ENCODE data around the gene OTX2. TPM values are rescaled to one million over a fixed set of nuclear protein-coding genes. Genes with fewer than 3 reads are reported as not detected.

OTX2 gene
- total RNA-seq, 1 experiment from 2014 or later = 30.1 TPM

DNA sequence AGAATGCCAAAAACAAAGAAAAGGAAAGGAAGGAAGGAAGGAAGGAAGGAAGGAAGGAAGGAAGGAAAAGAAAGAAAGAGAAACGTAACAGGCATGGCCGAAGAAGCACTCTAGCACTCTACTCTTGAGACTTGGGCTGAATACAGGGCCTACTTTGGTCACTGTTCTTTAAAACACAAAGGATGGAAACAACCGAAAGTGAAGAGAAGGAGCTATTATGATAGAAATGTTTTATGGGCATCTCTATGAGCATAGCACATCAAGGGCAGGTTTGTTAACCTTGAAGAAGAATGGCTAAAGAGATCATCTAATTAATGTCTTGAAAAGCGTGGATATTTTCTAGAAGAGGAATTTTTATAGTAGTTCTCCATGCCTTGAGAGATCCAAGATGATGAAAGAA, 15.9 kb upstream of the OTX2 start (continued):
- TF ChIP-seq, protein P1, sequence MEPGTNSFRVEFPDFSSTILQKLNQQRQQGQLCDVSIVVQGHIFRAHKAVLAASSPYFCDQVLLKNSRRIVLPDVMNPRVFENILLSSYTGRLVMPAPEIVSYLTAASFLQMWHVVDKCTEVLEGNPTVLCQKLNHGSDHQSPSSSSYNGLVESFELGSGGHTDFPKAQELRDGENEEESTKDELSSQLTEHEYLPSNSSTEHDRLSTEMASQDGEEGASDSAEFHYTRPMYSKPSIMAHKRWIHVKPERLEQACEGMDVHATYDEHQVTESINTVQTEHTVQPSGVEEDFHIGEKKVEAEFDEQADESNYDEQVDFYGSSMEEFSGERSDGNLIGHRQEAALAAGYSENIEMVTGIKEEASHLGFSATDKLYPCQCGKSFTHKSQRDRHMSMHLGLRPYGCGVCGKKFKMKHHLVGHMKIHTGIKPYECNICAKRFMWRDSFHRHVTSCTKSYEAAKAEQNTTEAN (CRISPR knock-in tag; IDR thresholded peaks at IDR 0.05) = no peak
- TF ChIP-seq SMAD3 (CRISPR knock-in tag; IDR thresholded peaks at IDR 0.05; ENCODE audit: borderline replicate concordance) (no peak), ETV6 (CRISPR knock-in tag; IDR thresholded peaks at IDR 0.05) (no peak)
- TF ChIP-seq, protein P2, sequence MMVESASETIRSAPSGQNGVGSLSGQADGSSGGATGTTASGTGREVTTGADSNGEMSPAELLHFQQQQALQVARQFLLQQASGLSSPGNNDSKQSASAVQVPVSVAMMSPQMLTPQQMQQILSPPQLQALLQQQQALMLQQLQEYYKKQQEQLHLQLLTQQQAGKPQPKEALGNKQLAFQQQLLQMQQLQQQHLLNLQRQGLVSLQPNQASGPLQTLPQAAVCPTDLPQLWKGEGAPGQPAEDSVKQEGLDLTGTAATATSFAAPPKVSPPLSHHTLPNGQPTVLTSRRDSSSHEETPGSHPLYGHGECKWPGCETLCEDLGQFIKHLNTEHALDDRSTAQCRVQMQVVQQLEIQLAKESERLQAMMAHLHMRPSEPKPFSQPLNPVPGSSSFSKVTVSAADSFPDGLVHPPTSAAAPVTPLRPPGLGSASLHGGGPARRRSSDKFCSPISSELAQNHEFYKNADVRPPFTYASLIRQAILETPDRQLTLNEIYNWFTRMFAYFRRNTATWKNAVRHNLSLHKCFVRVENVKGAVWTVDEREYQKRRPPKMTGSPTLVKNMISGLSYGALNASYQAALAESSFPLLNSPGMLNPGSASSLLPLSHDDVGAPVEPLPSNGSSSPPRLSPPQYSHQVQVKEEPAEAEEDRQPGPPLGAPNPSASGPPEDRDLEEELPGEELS (CRISPR knock-in tag; IDR thresholded peaks at IDR 0.05) = no peak

DNA sequence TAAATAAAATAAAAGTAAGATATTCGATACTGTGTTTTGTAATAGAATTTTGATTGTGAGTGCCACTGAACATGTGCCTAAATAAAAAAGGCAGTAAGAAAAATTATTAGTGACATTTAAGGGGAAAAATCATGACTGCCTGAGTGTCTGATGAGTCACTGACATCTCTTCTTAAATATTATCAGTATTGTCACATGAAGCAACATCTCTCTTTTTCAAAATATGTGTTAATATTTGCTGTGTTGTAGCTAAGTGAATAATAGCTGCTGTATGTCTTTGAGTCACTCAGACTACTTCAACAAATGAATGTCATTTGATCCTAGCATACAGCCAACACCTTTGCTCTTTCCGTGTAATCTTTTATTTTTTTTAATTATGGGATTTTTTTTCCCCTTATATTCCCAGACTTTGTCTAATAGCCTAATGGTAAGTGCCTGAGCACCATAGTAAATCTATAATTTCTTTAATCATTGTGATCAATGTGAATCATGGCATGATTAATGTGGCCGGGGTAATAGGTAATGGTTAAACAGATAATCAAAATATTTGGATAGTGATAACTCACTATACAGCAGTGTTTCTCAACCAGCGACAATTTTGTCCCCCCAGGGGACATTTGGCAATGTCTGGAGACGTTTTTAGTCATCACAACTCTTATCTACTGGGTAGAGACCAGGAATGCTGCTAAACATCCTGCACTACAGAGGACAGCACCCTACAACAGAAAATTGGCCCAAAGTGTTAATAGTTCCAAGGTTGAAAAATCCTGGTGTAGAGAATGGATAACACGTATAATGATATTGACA, 11.7 kb upstream of the OTX2 start:
- peaks cover 10% of the 10 kb centered on the region for H3K4me1 Mint-ChIP-seq
- ChIA-PET CTCF (interaction anchor here (1.0 kb wide), 1 partner anchor 52 kb away, joined by 4 read pairs; no protein-coding TSS in a partner anchor), POLR2A (no interaction called here)
- no peaks in the 10 kb centered on the region for H3K9me3 Mint-ChIP-seq
- H3K36me3 Mint-ChIP-seq = no peaks in the 10 kb centered on the region
- H3K4me3 Mint-ChIP-seq = no peak overlapping the region
- no peak for ATAC-seq
- peaks cover 78% of the 10 kb centered on the region for H3K27me3 Mint-ChIP-seq (ENCODE audit: low read depth)
- DNase-seq (ENCODE audit: low spot score) = no peak
- H3K27ac Mint-ChIP-seq = no peak overlapping the region
- TF ChIP-seq AFF4 (CRISPR knock-in tag; IDR thresholded peaks at IDR 0.05; ENCODE audit: borderline replicate concordance) = no peak
- TF ChIP-seq MYBL2 (CRISPR knock-in tag; IDR thresholded peaks at IDR 0.05) = no peak
- TF ChIP-seq, protein P3, sequence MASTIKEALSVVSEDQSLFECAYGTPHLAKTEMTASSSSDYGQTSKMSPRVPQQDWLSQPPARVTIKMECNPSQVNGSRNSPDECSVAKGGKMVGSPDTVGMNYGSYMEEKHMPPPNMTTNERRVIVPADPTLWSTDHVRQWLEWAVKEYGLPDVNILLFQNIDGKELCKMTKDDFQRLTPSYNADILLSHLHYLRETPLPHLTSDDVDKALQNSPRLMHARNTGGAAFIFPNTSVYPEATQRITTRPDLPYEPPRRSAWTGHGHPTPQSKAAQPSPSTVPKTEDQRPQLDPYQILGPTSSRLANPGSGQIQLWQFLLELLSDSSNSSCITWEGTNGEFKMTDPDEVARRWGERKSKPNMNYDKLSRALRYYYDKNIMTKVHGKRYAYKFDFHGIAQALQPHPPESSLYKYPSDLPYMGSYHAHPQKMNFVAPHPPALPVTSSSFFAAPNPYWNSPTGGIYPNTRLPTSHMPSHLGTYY (CRISPR knock-in tag; IDR thresholded peaks at IDR 0.05) = no peak
- no peak for TF ChIP-seq ZNF121 (CRISPR knock-in tag; IDR thresholded peaks at IDR 0.05)
- no peak for TF ChIP-seq FOXP1 (CRISPR knock-in tag; IDR thresholded peaks at IDR 0.05; ENCODE audit: borderline replicate concordance)
- TF ChIP-seq, protein P4, sequence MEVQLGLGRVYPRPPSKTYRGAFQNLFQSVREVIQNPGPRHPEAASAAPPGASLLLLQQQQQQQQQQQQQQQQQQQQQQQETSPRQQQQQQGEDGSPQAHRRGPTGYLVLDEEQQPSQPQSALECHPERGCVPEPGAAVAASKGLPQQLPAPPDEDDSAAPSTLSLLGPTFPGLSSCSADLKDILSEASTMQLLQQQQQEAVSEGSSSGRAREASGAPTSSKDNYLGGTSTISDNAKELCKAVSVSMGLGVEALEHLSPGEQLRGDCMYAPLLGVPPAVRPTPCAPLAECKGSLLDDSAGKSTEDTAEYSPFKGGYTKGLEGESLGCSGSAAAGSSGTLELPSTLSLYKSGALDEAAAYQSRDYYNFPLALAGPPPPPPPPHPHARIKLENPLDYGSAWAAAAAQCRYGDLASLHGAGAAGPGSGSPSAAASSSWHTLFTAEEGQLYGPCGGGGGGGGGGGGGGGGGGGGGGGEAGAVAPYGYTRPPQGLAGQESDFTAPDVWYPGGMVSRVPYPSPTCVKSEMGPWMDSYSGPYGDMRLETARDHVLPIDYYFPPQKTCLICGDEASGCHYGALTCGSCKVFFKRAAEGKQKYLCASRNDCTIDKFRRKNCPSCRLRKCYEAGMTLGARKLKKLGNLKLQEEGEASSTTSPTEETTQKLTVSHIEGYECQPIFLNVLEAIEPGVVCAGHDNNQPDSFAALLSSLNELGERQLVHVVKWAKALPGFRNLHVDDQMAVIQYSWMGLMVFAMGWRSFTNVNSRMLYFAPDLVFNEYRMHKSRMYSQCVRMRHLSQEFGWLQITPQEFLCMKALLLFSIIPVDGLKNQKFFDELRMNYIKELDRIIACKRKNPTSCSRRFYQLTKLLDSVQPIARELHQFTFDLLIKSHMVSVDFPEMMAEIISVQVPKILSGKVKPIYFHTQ (CRISPR knock-in tag; IDR thresholded peaks at IDR 0.05) = no peak
- TF ChIP-seq EMX1 (CRISPR knock-in tag; IDR thresholded peaks at IDR 0.05) = no peak
- TF ChIP-seq PRRX2 (CRISPR knock-in tag; IDR thresholded peaks at IDR 0.05) = no peak
- TF ChIP-seq STAT6 (CRISPR knock-in tag; conservative IDR thresholded peaks at IDR 0.05; ENCODE audit: low read depth) = no peak
- no peak for TF ChIP-seq MXD4 (CRISPR knock-in tag; IDR thresholded peaks at IDR 0.05; ENCODE audit: borderline replicate concordance)
- TF ChIP-seq, protein P2 (CRISPR knock-in tag; IDR thresholded peaks at IDR 0.05) = no peak

All from WTC11 (cell line).